Iris pigment epithelial cell (primary cell): ENCODE results near the gene MAPRE2.
"Not testable (repeated sequence)": the region's sequence is repeated elsewhere in the genome, so short reads cannot be mapped to it uniquely, and the experiment has no call there.

Experiments used
- DNase-seq: peaks from one replicate; pipeline ENCODE4 v3.0.0-alpha.2; 2011; ENCODE audit warnings: low read depth

MAPRE2 gene

GRCh38 chr18:35122586-35123224 lies 81.5 kb downstream of the MAPRE2 start:
- peak; percentile 12 for DNase-seq

- DNase-seq: no peak
Observed at GRCh38 chr18:35123811-35124210, 82.6 kb downstream of the MAPRE2 start.

- DNase-seq: peak; percentile 28
Observed at GRCh38 chr18:35127201-35127600, 86.0 kb downstream of the MAPRE2 start.

- DNase-seq: no peak
Observed at GRCh38 chr18:35128675-35129074, 87.5 kb downstream of the MAPRE2 start.

GRCh38 chr18:35130236-35130635 lies 89.0 kb downstream of the MAPRE2 start:
- no peak for DNase-seq

GRCh38 chr18:35131387-35132020 lies 90.3 kb downstream of the MAPRE2 start:
- DNase-seq: no peak

GRCh38 chr18:35132021-35132902 lies 91.0 kb downstream of the MAPRE2 start:
- DNase-seq: no peak

- DNase-seq: no peak
Observed at GRCh38 chr18:35134190-35134730, 93.0 kb downstream of the MAPRE2 start.

- DNase-seq: no peak
Observed at GRCh38 chr18:35134791-35135531, 93.7 kb downstream of the MAPRE2 start.

- DNase-seq: no peak
Observed at GRCh38 chr18:35136248-35136647, 95.0 kb downstream of the MAPRE2 start.

- DNase-seq: no peak
Observed at GRCh38 chr18:35136885-35137284, 95.7 kb downstream of the MAPRE2 start.

- DNase-seq: no peak
Observed at GRCh38 chr18:35137632-35138031, 96.4 kb downstream of the MAPRE2 start.

- DNase-seq: no peak
Observed at GRCh38 chr18:35138773-35139172, 97.6 kb downstream of the MAPRE2 start.

GRCh38 chr18:35139517-35139916 lies 98.3 kb downstream of the MAPRE2 start:
- no peak for DNase-seq

- no peak for DNase-seq
Observed at GRCh38 chr18:35141077-35141476, 99.9 kb downstream of the MAPRE2 start.

GRCh38 chr18:35141567-35142274 lies 100.5 kb downstream of the MAPRE2 start:
- DNase-seq: no peak

GRCh38 chr18:35142275-35142615 lies 101.0 kb downstream of the MAPRE2 start:
- no peak for DNase-seq

GRCh38 chr18:35143622-35144596 lies 102.7 kb downstream of the MAPRE2 start:
- peak; percentile 58 for DNase-seq

GRCh38 chr18:35144698-35145097 lies 103.5 kb downstream of the MAPRE2 start:
- DNase-seq: no peak

- not testable (repeated sequence) for DNase-seq
Observed at GRCh38 chr18:35150195-35150594, 109.0 kb downstream of the MAPRE2 start.
